Measurements from ENCODE around the gene PAPSS2. TPM values are rescaled to one million over a fixed set of nuclear protein-coding genes. Genes with fewer than 3 reads are reported as not detected.
"Not testable (repeated sequence)": the region's sequence is repeated elsewhere in the genome, so short reads cannot be mapped to it uniquely, and the experiment has no call there.

The PAPSS2 gene
- total RNA-seq, 2 experiments from 2014 or later, result 0.05 to 0.30 TPM

DNA sequence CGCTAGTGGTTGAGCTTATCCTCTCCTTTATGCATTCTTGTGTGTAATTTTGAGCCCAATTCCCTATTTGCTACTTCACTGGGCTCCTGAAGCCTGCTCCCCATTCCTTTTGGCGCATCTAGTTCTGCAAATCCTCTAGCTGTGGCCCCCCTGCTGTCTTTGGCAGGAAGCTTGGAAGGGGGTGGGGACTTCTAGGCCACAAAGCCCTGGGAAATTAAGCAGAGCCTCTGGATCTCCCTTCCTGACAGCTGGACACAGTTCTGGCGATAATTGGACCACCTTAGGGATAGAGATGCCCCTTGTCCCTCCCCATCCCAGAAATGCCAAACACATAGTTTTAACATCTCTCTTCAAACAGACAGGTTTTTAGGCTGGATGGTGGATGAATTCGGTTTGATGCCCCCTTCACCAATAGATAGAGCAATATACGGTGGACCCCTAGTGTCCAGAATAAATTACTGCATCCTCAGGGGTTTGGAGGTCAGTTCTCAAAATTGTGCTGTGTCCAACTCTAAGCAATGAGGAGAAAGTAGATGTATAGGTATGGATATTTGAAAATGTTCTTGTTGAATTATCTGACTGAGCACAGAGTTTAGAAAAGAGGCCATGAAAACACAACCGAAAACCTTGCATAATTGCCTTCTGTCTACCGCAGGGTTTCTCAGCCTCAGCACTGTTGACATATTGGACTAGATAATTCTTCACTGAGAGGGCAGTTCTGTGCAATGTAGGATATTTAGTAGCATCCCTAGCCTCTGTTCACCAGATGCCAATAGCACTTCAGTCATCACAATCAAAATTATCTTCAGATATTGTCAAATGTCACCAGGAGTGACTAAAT, 75.5 kb downstream of the PAPSS2 start:
- ATAC-seq (peak; percentile 68), DNase-seq (no peak)
- no peak overlapping the region for H3K27ac Mint-ChIP-seq
- no peaks in the 10 kb centered on the region for H3K36me3 Mint-ChIP-seq (ENCODE audit: low read depth)
- POLR2A ChIA-PET, result no interaction called here
- H3K9me3 Mint-ChIP-seq (ENCODE audit: low read depth), result no peaks in the 10 kb centered on the region
- CTCF ChIA-PET, result interaction anchor here (0.6 to 2.5 kb wide), 10 partner anchors 14 to 331 kb away, joined by 3 to 15 read pairs (median 4); no protein-coding TSS in a partner anchor
- no peaks in the 10 kb centered on the region for H3K4me1 Mint-ChIP-seq
- peaks cover 17% of the 10 kb centered on the region for H3K27me3 Mint-ChIP-seq
- no peak overlapping the region for H3K4me3 Mint-ChIP-seq
- intact Hi-C loops (cut with DNase I, micrococcal nuclease), result loop anchor here (1.0 kb wide), 2 partner anchors 79 to 202 kb away; no protein-coding TSS in a partner anchor

DNA sequence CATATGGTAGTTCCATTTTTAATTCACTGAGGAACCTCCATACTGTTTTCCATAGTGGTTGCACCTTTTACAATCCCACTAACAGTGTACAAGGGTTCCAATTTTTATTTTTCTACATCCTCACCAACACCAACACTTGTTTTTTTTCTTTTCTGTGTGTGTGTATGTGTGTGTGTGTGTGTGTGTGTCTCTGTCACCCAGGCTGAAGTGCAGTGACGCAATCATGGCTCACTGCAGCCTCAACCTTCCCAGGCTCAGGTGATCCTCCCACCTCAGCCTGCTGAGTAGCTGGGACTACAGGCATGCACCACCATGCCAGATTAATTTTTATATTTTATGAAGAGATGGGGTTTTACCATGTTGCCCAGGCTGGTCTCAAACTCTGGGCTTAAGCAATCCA, 78.6 kb downstream of the PAPSS2 start:
- POLR2A ChIA-PET; H3K4me1 Mint-ChIP-seq; H3K36me3 Mint-ChIP-seq (ENCODE audit: low read depth); intact Hi-C loops (cut with DNase I, micrococcal nuclease); H3K27ac Mint-ChIP-seq; ATAC-seq; H3K9me3 Mint-ChIP-seq (ENCODE audit: low read depth); H3K4me3 Mint-ChIP-seq; DNase-seq: not testable (repeated sequence)
- H3K27me3 Mint-ChIP-seq, result peaks cover 17% of the 10 kb centered on the region
- CTCF ChIA-PET, result interaction anchor here (0.8 kb wide), 1 partner anchor 12 kb away, joined by 3 read pairs; no protein-coding TSS in a partner anchor

DNA sequence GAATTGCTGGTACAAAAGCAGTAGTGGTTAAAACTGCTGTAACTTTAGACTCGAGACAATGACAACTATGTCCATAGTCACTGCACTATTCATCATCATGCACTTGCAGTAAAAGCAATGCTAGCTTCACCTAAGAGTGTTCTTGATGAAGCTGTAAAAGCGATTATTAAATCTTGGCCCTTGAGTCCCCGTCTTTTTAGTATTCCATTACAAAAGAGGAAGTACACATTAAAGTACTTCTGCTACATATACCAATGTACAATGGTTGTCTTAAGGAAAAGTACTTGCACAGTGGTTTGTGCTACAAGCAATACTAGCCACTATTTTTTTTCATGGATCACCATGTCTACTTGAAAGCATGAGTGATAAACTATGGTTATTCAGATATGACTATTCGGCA, 80.0 kb downstream of the PAPSS2 start:
- ChIA-PET CTCF (interaction anchor here (1.1 kb wide), 1 partner anchor 11 kb away, joined by 5 read pairs; no protein-coding TSS in a partner anchor), POLR2A (no interaction called here)
- ATAC-seq, result no peak

DNA sequence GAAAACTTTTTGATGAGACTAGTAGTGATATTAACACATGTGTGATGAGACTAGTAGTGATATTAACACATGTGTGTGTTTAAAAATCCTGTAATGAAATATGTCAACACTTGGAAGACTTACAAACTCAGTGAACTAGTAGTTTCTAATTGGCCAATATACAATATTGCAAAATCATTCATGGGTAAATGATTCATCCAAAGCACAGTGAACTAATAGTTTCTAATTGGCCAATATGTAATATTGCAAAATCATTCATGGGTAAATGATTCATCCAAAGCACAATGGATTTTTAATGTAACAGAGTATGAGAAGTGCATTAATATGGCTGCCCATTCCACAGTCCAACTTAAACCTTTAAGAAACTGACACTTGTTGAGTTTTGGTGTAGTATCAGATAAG, 80.6 kb downstream of the PAPSS2 start:
- ATAC-seq (no peak), DNase-seq (no peak)
- no peaks in the 10 kb centered on the region for H3K4me1 Mint-ChIP-seq
- CTCF ChIA-PET, result interaction anchor here (0.7 to 1.1 kb wide), 2 partner anchors 8 to 10 kb away, joined by 3 to 5 read pairs; no protein-coding TSS in a partner anchor
- no peak overlapping the region for H3K4me3 Mint-ChIP-seq
- intact Hi-C loops (cut with DNase I, micrococcal nuclease), result no loop called here
- no peaks in the 10 kb centered on the region for H3K36me3 Mint-ChIP-seq (ENCODE audit: low read depth)
- POLR2A ChIA-PET, result no interaction called here
- H3K9me3 Mint-ChIP-seq (ENCODE audit: low read depth), result no peaks in the 10 kb centered on the region
- peaks cover 11% of the 10 kb centered on the region for H3K27me3 Mint-ChIP-seq
- H3K27ac Mint-ChIP-seq, result no peak overlapping the region

More for the DNA sequence above, 80.0 kb downstream of the PAPSS2 start:
- Mint-ChIP-seq H3K36me3 (ENCODE audit: low read depth) (no peaks in the 10 kb centered on the region), H3K4me3 (no peak overlapping the region), H3K27ac (no peak overlapping the region), H3K9me3 (ENCODE audit: low read depth) (no peaks in the 10 kb centered on the region), H3K27me3 (peaks cover 13% of the 10 kb centered on the region), H3K4me1 (no peaks in the 10 kb centered on the region)
- intact Hi-C loops (cut with DNase I, micrococcal nuclease), result no loop called here
- no peak for DNase-seq

DNA sequence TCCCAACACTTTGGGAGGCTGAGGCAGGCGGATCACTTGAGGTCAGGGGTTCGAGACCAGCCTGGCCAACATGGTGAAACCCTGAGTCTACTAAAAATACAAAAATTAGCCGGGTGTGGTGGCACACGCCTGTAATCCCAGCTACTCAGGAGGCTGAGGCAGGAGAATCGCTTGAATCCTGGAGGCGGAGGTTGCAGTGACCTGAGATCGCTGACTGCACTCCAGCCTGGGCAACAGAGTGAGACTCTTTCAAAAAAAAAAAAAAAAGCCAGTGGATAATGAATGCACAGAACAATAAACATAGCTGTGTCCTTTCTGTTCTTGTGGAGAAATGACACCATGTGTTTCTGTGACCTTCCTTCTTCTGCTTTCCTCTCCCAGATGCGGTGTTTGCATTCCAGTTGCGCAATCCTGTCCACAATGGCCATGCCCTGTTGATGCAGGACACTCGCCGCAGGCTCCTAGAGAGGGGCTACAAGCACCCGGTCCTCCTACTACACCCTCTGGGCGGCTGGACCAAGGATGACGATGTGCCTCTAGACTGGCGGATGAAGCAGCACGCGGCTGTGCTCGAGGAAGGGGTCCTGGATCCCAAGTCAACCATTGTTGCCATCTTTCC, 83.4 kb downstream of the PAPSS2 start:
- not testable (repeated sequence) for DNase-seq

DNA sequence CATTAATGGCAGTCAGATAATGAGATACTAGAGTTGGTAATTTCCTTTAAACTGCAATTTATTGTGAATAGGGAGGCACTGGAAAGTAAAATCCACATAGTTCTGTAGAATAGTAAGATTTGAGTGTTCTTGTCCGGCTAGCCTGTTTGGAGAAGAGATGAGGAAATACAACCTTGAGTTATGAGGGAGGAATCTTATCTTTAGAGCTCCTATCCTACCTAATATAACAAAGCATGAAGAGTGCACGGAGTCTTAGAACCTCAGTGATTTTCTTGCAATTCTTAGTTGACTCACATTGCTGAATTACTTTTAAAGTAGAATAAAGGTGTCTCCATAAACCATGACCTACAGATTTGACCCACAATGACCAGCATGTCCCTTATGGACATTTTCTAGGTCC, 84.9 kb downstream of the PAPSS2 start:
- H3K27ac Mint-ChIP-seq, result no peak overlapping the region

More for the DNA sequence above, 83.4 kb downstream of the PAPSS2 start:
- ATAC-seq; H3K27me3 Mint-ChIP-seq; H3K4me3 Mint-ChIP-seq; H3K27ac Mint-ChIP-seq; H3K9me3 Mint-ChIP-seq (ENCODE audit: low read depth); H3K4me1 Mint-ChIP-seq; POLR2A ChIA-PET; H3K36me3 Mint-ChIP-seq (ENCODE audit: low read depth); intact Hi-C loops (cut with DNase I, micrococcal nuclease): not testable (repeated sequence)
- CTCF ChIA-PET, result interaction anchor here (0.8 to 1.5 kb wide), 2 partner anchors 9 to 86 kb away, joined by 3 to 5 read pairs; no protein-coding TSS in a partner anchor

DNA sequence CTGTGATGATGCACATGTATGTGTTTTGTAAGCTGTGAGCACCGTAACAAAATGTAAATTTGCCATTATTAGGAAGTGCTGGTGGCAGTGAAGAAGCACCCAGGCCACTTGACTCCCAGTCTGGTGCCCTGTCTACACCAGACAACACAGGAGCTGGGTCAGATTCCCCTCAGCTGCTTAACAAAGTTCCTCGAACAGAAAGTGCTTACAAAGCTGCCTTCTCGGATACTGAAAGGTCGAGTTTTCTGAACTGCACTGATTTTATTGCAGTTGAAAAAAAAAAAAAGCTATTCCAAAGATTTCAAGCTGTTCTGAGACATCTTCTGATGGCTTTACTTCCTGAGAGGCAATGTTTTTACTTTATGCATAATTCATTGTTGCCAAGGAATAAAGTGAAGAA, 87.2 kb downstream of the PAPSS2 start:
- Mint-ChIP-seq H3K4me1 (peaks cover 19% of the 10 kb centered on the region), H3K4me3 (no peak overlapping the region), H3K27ac (no peak overlapping the region), H3K27me3 (no peaks in the 10 kb centered on the region), H3K9me3 (ENCODE audit: low read depth) (peaks cover 3% of the 10 kb centered on the region), H3K36me3 (ENCODE audit: low read depth) (no peaks in the 10 kb centered on the region)
- CTCF ChIA-PET, result no interaction called here
- POLR2A ChIA-PET, result no interaction called here
- no peak for ATAC-seq
- no peak for DNase-seq
- intact Hi-C loops (cut with DNase I, micrococcal nuclease), result loop anchor here in 1 of 2 experiments (5.0 kb wide), 1 partner anchor 210 kb away; no protein-coding TSS in a partner anchor

More for the DNA sequence above, 84.9 kb downstream of the PAPSS2 start:
- H3K27me3 Mint-ChIP-seq, result peaks cover 5% of the 10 kb centered on the region
- ChIA-PET CTCF (interaction anchor here (1.1 to 1.5 kb wide), 2 partner anchors 11 to 87 kb away, joined by 5 read pairs; no protein-coding TSS in a partner anchor), POLR2A (no interaction called here)
- ATAC-seq (no peak), DNase-seq (no peak)
- intact Hi-C loops (cut with DNase I, micrococcal nuclease), result loop anchor here in 1 of 2 experiments (5.0 kb wide), 1 partner anchor 207 kb away; no protein-coding TSS in a partner anchor
- H3K4me1 Mint-ChIP-seq, result no peaks in the 10 kb centered on the region
- H3K4me3 Mint-ChIP-seq, result no peak overlapping the region
- peaks cover 3% of the 10 kb centered on the region for H3K9me3 Mint-ChIP-seq (ENCODE audit: low read depth)
- no peaks in the 10 kb centered on the region for H3K36me3 Mint-ChIP-seq (ENCODE audit: low read depth)

DNA sequence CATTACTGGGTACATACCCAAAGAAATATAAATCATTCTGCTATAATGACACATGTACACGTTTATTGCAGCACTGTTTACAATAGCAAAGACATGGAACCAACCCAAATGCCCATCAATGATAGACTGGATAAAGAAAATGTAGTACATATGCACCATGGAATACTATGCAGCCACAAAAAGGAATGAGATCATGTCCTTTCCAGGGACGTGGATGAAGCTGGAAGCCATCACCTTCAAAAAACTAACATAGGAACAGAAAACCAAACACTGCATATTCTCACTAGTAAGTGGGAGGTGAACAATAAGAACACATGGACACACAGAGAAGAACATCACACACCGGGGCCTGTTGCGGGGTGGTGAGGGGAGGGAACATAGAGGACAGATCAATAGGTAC, 88.6 kb downstream of the PAPSS2 start:
- H3K27ac Mint-ChIP-seq; ATAC-seq; DNase-seq; H3K9me3 Mint-ChIP-seq (ENCODE audit: low read depth); CTCF ChIA-PET; H3K4me3 Mint-ChIP-seq; H3K27me3 Mint-ChIP-seq; POLR2A ChIA-PET; H3K36me3 Mint-ChIP-seq (ENCODE audit: low read depth): not testable (repeated sequence)
- intact Hi-C loops (cut with DNase I, micrococcal nuclease), result loop anchor here in 1 of 2 experiments (5.0 kb wide), 1 partner anchor 211 kb away; no protein-coding TSS in a partner anchor
- H3K4me1 Mint-ChIP-seq, result peaks cover 28% of the 10 kb centered on the region

DNA sequence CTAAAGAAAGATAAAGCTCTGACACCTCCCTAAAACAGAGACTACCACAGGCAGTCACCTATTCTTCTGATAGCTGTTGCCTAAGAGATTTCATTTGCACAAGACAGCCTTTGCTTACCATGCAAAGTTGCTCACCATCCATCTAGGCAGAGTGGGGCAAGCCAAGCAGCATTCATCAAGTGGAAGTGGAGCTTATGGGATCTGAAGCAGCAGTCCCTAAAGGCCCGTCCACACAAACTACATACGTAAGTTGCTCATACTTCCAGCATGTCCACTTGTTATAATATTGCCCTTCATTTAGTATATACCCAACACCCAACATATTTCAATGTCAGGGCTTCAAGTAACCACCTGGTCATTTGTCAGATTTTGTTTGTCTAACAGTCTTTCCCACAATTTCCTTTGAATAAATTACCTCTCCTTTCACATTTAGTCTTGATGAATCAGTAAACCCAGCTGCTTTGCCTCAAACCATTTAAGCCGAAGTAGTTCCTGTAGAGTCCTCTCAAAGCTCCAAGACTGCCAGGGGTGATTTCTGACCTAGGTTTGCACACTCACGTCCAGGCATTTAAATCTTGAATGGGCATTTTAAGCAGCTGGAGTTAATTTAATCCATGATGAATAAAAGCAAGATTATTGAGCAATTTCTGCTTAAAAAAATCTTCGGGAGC, 90.5 kb downstream of the PAPSS2 start:
- intact Hi-C loops (cut with DNase I, micrococcal nuclease), result no loop called here
- H3K27ac Mint-ChIP-seq, result peak overlapping the region; percentile 19
- DNase-seq (no peak), ATAC-seq (peak; percentile 45)
- no peaks in the 10 kb centered on the region for H3K27me3 Mint-ChIP-seq
- peaks cover 3% of the 10 kb centered on the region for H3K9me3 Mint-ChIP-seq (ENCODE audit: low read depth)
- no peak overlapping the region for H3K4me3 Mint-ChIP-seq
- H3K4me1 Mint-ChIP-seq, result peaks cover 41% of the 10 kb centered on the region
- peaks cover 15% of the 10 kb centered on the region for H3K36me3 Mint-ChIP-seq (ENCODE audit: low read depth)
- ChIA-PET POLR2A (interaction anchor here (0.6 kb wide), 2 partner anchors 75 to 93 kb away, joined by 5 to 6 read pairs; no protein-coding TSS in a partner anchor), CTCF (interaction anchor here (0.6 to 2.5 kb wide), 4 partner anchors 10 to 569 kb away, joined by 3 to 6 read pairs (median 4); no protein-coding TSS in a partner anchor)

DNA sequence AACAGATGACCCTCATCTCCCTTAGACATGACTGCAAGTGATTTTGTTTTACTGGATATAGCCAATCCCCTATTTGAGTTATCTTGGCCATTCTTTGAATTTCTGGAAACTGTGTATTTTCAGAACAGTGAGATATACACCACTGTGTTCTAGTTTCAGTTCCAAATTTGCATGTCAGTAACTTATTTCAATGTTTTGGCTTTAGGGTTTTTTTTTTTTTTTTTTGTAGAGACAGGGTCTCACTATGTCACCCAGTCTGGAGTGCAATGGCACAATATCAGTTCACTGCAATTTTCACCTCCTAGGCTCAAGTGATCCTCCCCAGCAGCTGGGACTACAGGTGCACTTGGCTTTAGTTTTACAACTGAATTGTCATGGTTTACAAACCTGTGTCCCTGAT, 91.1 kb downstream of the PAPSS2 start:
- Mint-ChIP-seq H3K9me3 (ENCODE audit: low read depth) (peaks cover 3% of the 10 kb centered on the region), H3K36me3 (ENCODE audit: low read depth) (peaks cover 16% of the 10 kb centered on the region), H3K4me1 (peaks cover 41% of the 10 kb centered on the region), H3K4me3 (no peak overlapping the region), H3K27me3 (no peaks in the 10 kb centered on the region), H3K27ac (peak overlapping the region; percentile 37)
- intact Hi-C loops (cut with DNase I, micrococcal nuclease), result no loop called here
- CTCF ChIA-PET, result interaction anchor here (0.6 to 2.5 kb wide), 6 partner anchors 9 to 569 kb away, joined by 3 to 6 read pairs (median 4); no protein-coding TSS in a partner anchor
- ATAC-seq (peak; percentile 46), DNase-seq (no peak)
- POLR2A ChIA-PET, result no interaction called here

DNA sequence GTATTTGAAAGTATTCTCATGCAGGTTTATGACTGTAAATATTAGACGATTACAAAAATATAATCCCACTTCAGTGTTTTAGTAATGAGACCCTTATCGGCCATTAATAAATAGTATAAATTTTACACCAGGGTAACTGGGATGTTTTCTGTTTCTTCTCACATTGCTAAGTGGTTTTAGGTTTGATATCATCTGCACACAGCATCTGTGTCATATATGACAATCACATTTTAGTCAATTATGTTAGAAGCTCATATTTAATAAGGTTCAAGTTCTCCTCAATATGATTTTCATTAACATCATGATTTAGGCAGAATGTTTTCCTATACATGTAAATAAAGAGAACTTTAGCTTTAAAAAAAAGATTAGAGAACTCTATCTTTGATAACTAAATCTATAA, 91.6 kb downstream of the PAPSS2 start:
- H3K4me3 Mint-ChIP-seq, result no peak overlapping the region
- H3K9me3 Mint-ChIP-seq (ENCODE audit: low read depth), result peaks cover 3% of the 10 kb centered on the region
- H3K27me3 Mint-ChIP-seq, result no peaks in the 10 kb centered on the region
- ChIA-PET CTCF (interaction anchor here (0.6 to 2.5 kb wide), 5 partner anchors 9 to 94 kb away, joined by 3 to 6 read pairs (median 3); no protein-coding TSS in a partner anchor), POLR2A (no interaction called here)
- no peak for DNase-seq
- no peak overlapping the region for H3K27ac Mint-ChIP-seq
- ATAC-seq, result no peak
- intact Hi-C loops (cut with DNase I, micrococcal nuclease), result no loop called here
- H3K4me1 Mint-ChIP-seq, result peaks cover 41% of the 10 kb centered on the region
- H3K36me3 Mint-ChIP-seq (ENCODE audit: low read depth), result peaks cover 20% of the 10 kb centered on the region
